ENCODE results near the gene SPHK1.
"Not testable (repeated sequence)": the region's sequence is repeated elsewhere in the genome, so short reads cannot be mapped to it uniquely, and the experiment has no call there.

The SPHK1 gene

GRCh38 chr17:76359776-76360175 lies 24.6 kb upstream of the SPHK1 start:
- H3K4me3 ChIP-seq (ENCODE audit: low read depth, low read length); DNase-seq (ENCODE audit: low read depth): not testable (repeated sequence)

- H3K4me3 ChIP-seq (ENCODE audit: low read depth, low read length), result no peak overlapping the region
- no peak for DNase-seq (ENCODE audit: low read depth)
These were observed 23.9 kb upstream of the SPHK1 start for GRCh38 chr17:76360461-76360860.

GRCh38 chr17:76363107-76363842 lies 21.1 kb upstream of the SPHK1 start:
- DNase-seq (ENCODE audit: low read depth), result no peak
- no peak overlapping the region for H3K4me3 ChIP-seq (ENCODE audit: low read depth, low read length)

GRCh38 chr17:76365256-76365903 lies 19.0 kb upstream of the SPHK1 start:
- DNase-seq (ENCODE audit: low read depth), result no peak
- no peak overlapping the region for H3K4me3 ChIP-seq (ENCODE audit: low read depth, low read length)

- H3K4me3 ChIP-seq (ENCODE audit: low read depth, low read length), result no peak overlapping the region
- DNase-seq (ENCODE audit: low read depth), result no peak
These were observed 18.2 kb upstream of the SPHK1 start for GRCh38 chr17:76366247-76366646.

- no peak overlapping the region for H3K4me3 ChIP-seq (ENCODE audit: low read depth, low read length)
- no peak for DNase-seq (ENCODE audit: low read depth)
These were observed 16.8 kb upstream of the SPHK1 start for GRCh38 chr17:76367642-76368041.

- no peak for DNase-seq (ENCODE audit: low read depth)
- no peak overlapping the region for H3K4me3 ChIP-seq (ENCODE audit: low read depth, low read length)
These were observed 15.9 kb upstream of the SPHK1 start for GRCh38 chr17:76368545-76368944.

- no peak overlapping the region for H3K4me3 ChIP-seq (ENCODE audit: low read depth, low read length)
- DNase-seq (ENCODE audit: low read depth), result no peak
These were observed 15.0 kb upstream of the SPHK1 start for GRCh38 chr17:76369379-76369778.

GRCh38 chr17:76369804-76370203 lies 14.6 kb upstream of the SPHK1 start:
- DNase-seq (ENCODE audit: low read depth), result no peak
- no peak overlapping the region for H3K4me3 ChIP-seq (ENCODE audit: low read depth, low read length)

- no peak overlapping the region for H3K4me3 ChIP-seq (ENCODE audit: low read depth, low read length)
- peak; percentile 86 for DNase-seq (ENCODE audit: low read depth)
These were observed 14.0 kb upstream of the SPHK1 start for GRCh38 chr17:76370261-76370993.

GRCh38 chr17:76371656-76372628 lies 12.5 kb upstream of the SPHK1 start:
- no peak overlapping the region for H3K4me3 ChIP-seq (ENCODE audit: low read depth, low read length)
- peak; percentile 98 for DNase-seq (ENCODE audit: low read depth)

- no peak overlapping the region for H3K4me3 ChIP-seq (ENCODE audit: low read depth, low read length)
- DNase-seq (ENCODE audit: low read depth), result no peak
These were observed 7.9 kb upstream of the SPHK1 start for GRCh38 chr17:76376318-76377133.

GRCh38 chr17:76378548-76379274 lies 5.7 kb upstream of the SPHK1 start:
- no peak for DNase-seq (ENCODE audit: low read depth)
- no peak overlapping the region for H3K4me3 ChIP-seq (ENCODE audit: low read depth, low read length)

GRCh38 chr17:76379275-76379641 lies 5.2 kb upstream of the SPHK1 start:
- DNase-seq (ENCODE audit: low read depth), result no peak
- no peak overlapping the region for H3K4me3 ChIP-seq (ENCODE audit: low read depth, low read length)

GRCh38 chr17:76379646-76380376 lies 4.6 kb upstream of the SPHK1 start:
- no peak overlapping the region for H3K4me3 ChIP-seq (ENCODE audit: low read depth, low read length)
- DNase-seq (ENCODE audit: low read depth), result no peak

- no peak for DNase-seq (ENCODE audit: low read depth)
- peak overlapping the region; percentile 71 for H3K4me3 ChIP-seq (ENCODE audit: low read depth, low read length)
These were observed 2.6 kb upstream of the SPHK1 start for GRCh38 chr17:76381633-76382350.

- DNase-seq (ENCODE audit: low read depth), result no peak
- H3K4me3 ChIP-seq (ENCODE audit: low read depth, low read length), result peak overlapping the region; percentile 71
These were observed 2.0 kb upstream of the SPHK1 start for GRCh38 chr17:76382351-76382802.
